ENCODE results near the gene PNLIP.

PNLIP gene

GRCh38 chr10:116587878-116588591, 42.3 kb downstream of the PNLIP start:
- no peak for DNase-seq

GRCh38 chr10:116588995-116589394, 43.3 kb downstream of the PNLIP start:
- no peak for DNase-seq

GRCh38 chr10:116589926-116590325, 44.2 kb downstream of the PNLIP start:
- DNase-seq: no peak

GRCh38 chr10:116590590-116591444, 45.1 kb downstream of the PNLIP start, which contains the start of gene PNLIPRP1:
Gene PNLIPRP1 (plus strand): TSS chr10:116590959. CDS start chr10:116591130, 171 bp downstream.
- no peak for DNase-seq

- no peak for DNase-seq
Observed at GRCh38 chr10:116593139-116593740, 47.5 kb downstream of the PNLIP start.

GRCh38 chr10:116594525-116595035, 48.8 kb downstream of the PNLIP start:
- no peak for DNase-seq

- DNase-seq: no peak
Observed at GRCh38 chr10:116596062-116596461, 50.3 kb downstream of the PNLIP start.

GRCh38 chr10:116597543-116597942, 51.8 kb downstream of the PNLIP start:
- no peak for DNase-seq

GRCh38 chr10:116598329-116598728, 52.6 kb downstream of the PNLIP start:
- no peak for DNase-seq

- DNase-seq: no peak
Observed at GRCh38 chr10:116599991-116600390, 54.3 kb downstream of the PNLIP start.

GRCh38 chr10:116602648-116603400, 57.1 kb downstream of the PNLIP start:
- DNase-seq: no peak

DNA sequence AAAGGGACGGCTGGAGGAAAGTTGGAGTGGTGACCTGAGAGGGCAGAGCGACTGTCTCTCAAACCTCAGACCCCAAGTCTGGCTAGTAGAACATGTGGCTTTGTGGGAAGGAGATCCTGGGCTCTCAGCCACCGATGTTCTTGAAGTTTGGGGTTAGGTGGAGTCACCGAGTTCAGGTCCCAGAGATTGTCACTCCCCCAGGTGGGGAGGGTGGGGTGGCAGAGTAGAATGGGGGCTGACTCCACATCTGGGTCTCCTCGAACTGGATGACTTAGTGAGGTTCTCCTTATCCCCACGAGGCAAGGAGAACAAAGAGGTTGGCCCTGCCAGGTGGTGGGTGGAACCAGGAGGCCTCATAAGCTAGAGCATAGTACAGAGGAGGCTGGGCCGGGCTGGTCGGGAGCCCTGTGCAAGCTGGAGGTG, 60.3 kb downstream of the PNLIP start:
- no peak for DNase-seq

GRCh38 chr10:116607336-116607735, 61.6 kb downstream of the PNLIP start:
- no peak for DNase-seq

DNA sequence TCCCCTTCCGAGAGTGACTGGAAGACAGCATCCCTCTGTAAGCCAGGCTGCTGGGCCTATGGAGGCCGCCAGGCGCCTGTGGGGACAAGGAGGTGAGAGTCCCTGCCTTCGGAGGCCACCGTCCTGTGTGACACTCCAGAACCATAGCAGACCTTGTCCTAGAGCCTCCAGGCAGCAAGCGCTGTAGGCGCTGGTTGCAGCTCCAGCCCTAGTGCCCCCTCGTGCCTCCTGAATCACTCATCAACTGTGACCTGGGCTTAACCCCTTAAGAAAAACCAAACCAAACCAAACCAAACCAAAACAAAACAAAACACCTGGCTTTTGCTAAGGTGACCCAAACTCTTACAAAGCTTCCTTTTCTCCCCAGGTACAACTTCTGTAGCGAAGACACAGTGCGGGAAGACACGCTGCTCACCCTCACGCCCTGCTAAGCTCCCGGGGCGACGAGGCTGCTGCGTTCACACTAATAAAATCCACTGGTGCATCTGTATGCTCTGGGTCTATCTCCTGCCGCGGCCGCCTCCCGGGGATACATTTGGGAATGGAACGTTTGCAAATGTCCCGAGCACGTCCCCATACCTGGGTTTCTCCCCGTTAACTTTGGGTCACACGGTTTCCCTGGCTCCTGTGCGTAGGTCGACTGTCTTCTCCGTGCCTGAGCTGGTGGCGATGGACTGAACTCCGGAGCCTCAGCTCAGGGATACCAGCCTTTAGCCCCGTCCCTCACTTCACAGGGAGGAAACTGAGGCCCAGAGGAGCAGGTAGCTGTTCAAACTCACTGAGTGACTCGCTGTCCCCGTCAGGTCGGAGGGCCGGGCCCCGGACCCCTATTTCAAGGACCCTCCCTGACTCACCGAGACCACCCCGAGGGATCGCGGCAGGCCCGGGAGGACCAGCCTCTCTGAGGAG, 63.2 kb downstream of the PNLIP start:
- DNase-seq: no peak

GRCh38 chr10:116610443-116611152, 64.9 kb downstream of the PNLIP start:
- no peak for DNase-seq

- no peak for DNase-seq
Observed at GRCh38 chr10:116611153-116611545, 65.4 kb downstream of the PNLIP start.

- no peak for DNase-seq
Observed at GRCh38 chr10:116612107-116612769, 66.5 kb downstream of the PNLIP start.

DNA sequence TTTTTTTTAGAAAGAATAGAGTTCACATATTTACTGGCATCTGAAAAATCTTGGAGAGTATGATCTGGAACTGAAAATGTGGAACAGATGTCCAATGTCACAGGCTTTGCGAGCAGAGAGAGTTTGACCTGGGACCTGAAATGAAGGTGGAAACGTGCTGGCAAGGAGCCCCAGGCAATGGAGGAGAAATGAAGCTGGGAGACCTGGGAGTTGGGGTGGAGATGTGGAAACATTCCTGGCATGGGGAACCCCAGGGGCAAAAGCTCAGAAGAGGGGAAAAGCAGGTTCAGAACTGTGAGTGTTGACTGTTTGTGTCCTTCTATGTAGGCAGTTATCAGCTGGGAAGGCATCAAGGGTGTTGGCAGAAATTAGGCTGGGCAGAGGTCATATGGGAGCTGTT, 67.7 kb downstream of the PNLIP start:
- DNase-seq: no peak

DNA sequence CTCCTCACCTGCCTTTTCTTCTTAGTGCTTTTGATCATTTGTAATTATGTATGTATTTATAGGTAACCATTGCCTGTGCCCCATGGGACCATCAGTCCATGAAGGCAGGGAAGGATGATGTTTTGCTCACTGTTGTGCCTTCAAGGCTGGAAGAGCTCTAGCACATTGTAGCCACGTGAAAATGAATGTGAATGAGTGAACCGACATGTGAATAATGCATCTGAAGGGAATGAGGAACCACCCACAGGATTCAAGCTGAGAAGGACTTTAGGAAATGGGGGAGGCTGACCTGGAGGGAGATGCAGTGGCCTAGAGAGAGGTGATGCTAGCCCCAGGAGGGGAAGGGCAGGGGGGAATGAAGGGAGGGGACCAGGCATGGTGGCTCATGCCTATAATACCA, 69.1 kb downstream of the PNLIP start:
- no peak for DNase-seq

DNA sequence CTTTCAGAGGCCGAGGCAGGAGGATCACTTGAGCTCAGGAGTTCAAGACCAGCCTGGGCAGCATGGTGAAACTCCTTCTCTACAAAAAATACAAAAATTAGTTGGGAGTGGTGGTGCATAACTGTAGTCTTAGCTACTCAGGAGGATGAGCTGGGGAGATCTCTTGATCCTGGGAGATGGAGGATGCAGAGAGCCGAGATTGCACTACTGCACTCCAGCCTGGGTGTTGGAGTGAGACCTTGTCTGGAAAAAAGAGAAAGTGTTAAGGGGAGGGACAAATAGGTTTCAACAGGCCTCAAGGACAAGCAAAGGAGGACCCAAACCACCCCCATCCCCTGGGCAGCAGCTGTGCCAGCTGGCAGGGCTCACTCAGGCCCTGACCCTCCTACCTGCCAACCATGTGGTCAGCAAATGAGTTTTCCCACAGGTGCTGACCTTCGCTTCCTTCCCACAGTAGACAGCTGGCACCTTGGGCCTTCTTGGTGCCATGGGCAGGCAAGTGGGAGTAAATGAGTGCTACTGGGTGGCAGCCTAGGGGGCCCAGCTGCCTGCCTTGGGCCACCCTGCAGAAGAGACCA, 69.6 kb downstream of the PNLIP start:
- no peak for DNase-seq

Data from activated CD8-positive, alpha-beta memory T cell treated with anti-CD3 and anti-CD28 coated beads, Interleukin-2, amount 50 U/mL, for 48 hours (primary cell).